T-helper 1 cell (primary cell): ENCODE results near the gene PPP2R2C.

ENCODE experiments used
- DNase-seq, 5 donors: peaks; one replicate each; pipeline ENCODE4 v3.0.0-alpha.2; 2012 to 2020

The PPP2R2C gene

GRCh38 chr4:6446538-6447451 lies 25.6 kb downstream of the PPP2R2C start:
- no peak for DNase-seq

DNA sequence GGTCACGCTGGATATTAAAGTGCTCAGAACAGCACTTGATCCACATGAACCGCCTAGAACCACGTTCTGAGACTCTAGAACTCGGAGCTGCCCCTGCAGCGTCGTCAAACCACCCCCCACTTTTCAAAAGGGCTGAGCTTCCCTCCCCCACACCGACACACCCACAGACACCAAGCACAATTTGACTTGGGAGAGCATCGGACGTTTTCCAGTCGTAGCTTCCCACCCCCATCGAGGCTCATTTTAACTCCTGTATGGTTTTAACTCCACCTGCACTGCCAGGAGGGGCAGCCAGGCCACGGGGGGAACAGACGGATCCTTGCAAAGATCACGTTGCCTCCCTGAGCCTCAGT lies 26.3 kb downstream of the PPP2R2C start:
- DNase-seq: no peak

DNA sequence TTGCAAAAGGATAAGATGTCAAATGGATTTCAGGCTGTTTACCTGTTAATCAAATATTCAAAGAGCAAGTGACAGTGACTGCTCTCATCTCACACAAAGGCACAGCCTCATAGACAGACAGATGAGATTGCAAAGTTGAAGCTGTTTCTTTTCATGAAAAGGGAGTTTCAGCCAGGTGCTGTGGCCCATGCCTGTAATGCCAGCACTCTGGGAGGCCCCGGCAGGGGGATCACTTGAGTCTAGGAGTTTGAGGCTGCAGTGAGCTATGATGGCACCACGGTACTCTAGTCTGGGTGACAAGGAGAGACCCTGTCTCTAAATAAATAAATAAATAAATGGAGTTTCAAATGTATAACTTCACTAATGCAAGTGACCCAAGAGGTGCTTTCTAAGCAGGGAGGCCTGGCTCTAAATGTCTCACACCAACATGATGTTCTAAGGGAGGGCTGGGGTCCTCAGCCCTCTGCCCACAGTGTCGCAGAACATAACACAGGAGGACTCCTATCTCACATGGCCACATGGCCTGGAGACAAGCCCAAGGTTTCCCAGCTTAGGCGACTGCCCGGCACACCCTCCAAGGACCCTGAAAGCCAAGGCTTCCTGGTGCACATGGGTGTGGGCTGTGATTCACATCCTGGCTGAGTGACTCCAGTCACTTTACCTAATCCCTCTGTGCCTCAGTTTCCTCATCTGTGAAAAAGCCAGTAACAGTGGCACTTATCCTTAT lies 26.8 kb downstream of the PPP2R2C start:
- no peak for DNase-seq

- no peak for DNase-seq
These were observed 27.8 kb downstream of the PPP2R2C start for GRCh38 chr4:6444582-6444981.

DNA sequence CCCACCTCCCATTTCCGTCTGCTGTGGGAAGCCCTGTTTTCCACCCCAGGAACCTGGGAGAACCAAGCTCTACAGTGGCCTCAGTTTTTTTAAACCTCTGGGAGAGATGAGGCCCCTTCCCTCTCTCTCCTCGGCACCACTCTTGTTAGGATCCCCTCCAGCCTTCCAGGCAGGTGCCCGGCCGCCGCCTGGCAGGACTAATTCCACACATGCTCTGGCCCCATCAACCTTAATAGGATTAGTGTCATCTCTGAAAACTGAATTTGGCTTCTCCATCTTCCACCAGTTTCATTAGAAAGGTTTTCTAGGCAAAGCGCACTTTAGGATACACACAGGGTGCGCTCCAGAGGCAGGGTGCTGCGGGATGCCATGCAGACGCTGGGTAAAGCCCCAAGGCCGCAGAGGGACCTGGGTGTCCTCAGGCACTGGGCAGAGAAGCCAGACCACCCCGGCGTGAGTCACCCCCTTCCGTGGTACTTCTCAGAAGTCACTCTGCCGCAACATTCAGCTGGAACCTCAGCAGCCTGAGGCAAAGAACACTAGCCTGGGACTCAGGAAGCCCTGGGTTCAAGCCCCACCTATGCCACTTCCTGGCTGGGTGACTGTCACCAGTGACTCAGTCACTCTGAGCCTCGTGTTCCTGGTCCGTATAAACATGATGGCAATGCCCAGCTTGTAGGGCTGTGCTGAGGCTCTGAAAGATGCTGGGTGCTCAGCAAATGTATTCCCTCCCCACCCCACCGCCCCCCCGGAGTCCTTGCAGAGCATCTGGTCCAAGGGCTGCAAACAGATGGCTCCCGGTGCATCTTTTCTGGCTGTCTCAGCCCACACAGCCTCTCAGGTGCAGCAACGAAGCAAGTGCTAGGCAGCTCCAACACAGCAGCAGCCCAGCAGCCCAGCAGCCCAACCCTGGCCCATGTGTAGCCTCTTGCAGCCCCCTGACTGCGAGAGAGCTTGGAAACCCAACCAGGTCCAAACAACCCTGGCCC lies 29.1 kb downstream of the PPP2R2C start:
- no peak for DNase-seq

DNA sequence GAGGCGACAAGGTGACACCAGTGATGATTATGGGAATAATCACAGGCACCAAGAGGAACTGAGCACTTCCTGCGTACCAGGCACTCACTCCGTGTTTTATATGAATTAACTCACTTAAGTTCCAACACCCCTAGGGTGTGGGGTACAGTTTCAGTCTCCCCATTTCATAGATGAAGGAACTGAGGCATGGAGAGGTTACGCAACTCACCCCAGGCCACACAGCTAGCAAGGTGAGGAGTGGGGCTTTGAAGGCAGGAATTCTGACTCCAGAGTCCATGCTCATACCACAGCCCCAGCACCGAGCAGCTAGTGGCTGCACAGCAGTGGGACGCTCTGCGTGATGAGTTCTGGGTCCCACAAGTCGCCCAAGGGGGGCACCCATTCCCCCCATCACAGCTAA lies 29.9 kb downstream of the PPP2R2C start:
- no peak for DNase-seq

DNA sequence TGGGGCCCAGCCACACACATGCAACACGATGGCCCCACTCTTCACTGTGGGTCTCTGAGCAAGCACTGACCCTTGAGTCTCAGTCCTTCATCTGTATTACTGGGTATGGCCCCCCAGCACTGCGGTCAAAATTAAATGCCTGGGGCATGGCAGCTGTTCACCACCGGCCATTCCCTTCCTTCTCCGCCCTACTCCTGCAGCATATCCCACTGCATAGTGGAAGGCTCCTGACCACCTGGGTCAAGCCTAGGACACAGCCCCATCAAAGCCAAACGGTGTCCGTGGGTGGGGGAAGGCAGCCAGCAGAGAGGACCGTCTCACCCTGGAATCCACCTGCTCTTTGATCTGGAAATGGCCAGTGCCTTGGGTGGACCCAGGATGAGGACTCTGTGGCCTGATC lies 30.7 kb downstream of the PPP2R2C start:
- DNase-seq: no peak

DNA sequence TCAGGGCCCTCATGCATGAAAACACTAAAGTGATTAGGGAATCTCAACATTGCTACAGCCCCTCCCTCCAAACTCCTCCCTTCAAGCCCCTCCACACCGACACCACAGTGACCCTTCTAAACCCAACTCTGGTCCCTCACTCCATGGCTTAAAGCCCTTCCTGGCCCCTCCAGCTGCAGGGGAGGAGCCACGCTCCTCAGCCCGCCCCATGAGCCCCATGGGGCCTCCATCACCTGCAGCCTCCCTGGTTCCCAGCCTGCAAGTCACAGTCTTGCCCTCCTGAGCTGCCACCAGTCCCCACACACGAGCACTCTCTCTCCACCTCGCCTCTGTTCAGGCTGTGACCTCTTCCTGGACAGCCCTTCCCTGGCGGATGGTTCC lies 31.2 kb downstream of the PPP2R2C start:
- no peak for DNase-seq

- DNase-seq: no peak
These were observed 31.8 kb downstream of the PPP2R2C start for GRCh38 chr4:6440506-6441201.

DNA sequence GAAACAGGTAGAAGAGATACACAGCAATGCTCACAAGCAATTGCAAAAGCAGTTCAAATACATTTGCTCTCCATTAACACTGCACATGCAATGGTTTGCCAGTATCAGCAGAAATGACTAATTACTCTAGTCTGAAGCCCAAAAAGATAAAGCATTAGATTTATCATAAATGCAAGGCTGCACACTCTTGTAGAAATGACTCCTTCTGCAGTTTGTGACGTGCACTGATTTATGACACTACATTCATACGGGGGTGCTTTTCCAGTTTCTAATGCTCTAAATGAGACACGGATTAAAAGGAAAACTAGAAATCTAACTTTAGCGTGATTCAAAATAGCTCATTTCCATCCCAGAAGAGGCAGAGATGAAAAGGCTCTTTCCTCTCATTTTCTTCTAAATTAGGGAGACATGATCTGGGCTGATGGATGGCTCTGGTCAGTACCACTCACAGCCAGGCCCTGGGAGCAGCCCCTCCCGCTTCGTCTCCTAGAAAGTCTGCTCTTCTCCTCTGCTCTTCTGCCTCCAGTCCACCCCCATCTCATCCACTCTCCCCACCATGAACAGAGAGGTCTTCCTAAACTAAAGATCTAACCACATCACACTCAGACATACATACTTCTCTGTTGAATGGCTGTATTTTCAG lies 33.2 kb downstream of the PPP2R2C start:
- DNase-seq: no peak

DNA sequence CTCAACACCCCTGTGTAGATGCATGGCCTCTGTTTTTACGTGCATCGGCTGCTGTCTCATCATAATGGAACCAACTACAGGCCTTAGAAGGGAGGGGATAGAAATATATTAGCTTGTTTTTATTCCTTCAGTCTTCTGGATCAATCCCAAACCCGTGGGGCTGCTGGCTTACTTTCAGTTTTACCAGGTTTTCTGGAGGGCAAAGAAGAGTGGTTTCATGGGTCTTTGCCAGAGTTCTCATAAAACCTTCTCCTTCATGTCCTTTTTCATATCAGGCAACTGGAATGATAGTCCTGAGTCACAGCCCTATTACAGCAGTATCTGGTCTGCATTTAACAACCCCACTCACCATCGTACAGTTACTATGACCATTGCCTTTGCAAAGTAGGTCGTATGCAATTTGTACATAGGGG lies 34.6 kb downstream of the PPP2R2C start:
- DNase-seq: no peak

DNA sequence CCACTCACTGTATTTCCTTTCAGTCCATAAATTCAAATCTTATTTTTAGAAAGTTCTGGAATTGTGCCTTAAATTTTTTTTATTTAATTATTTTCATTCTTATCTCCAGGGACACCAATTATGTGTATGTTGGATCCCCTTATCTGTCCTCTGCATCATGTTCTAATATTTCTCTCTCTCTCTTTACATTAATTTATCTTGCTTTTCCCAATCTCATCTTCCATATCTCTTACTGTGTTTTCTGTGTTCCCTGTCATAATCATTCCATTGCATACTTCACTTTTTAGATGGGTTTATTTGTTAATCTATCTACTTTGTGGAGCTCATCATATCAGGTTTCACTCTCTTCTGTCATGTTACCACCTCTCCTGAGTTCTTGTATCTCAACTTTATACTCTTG lies 37.4 kb downstream of the PPP2R2C start:
- no peak for DNase-seq

DNA sequence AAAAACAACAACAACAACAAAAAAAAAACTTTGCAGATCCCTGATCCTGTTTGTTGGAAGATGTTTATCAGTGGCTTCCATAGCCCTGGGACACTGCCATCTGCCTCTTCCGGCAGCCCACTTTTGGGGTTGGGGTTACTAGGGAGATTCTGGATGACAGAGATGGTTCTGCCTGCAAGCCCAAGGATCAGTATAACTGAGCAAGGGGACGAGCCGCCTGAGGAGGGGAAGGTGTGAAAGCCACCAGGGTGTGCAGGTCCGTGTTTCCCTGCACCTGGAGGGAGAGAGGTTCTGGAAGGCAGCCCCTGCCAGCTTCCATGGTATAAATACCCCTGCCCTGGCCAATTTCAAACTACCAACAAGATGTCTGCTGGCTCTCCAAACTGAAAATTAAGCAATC lies 41.5 kb downstream of the PPP2R2C start:
- no peak for DNase-seq

GRCh38 chr4:6427439-6428090 lies 44.8 kb downstream of the PPP2R2C start:
- DNase-seq: no peak

DNA sequence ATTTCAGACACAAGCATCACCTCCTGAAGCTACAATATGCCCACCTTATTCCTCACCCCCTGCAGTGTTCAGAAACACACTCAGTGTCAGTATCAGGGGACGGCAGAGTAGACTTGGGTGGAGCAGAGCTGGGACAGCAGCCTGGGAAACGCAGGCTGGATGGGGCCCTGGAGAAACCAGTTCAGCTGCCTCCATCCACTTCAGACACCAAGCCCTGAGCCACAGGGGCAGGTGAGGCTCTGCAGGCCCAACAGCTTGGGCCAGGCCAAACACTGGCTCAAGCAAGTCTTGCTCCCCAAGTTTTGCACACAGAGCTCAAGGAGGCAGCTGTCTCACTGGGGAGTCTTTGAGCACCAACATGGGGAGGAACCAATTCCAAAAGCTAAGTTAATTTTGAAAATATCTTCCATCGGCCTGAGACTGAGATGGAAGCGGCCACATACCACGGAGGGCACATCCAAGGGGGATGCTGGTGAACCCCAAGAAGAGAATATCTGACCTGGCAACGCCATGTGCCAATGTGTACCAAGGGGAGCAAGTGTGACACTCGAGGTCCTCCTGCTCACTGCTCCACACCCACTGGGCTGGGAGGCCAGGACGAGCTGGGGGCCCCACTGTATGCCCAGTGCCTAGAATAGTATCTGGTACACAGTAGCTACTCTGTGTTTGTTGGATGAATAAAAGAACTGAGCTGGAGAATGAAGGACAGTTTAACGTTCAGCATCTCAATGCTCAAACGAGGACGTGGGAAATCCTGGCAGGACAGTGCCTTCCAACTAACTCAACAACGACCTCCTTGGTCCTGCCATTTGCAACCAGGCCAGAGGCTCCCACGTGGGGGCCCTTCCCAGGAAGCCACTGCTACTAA lies 45.6 kb downstream of the PPP2R2C start:
- DNase-seq: no peak

GRCh38 chr4:6425911-6426310 lies 46.5 kb downstream of the PPP2R2C start:
- DNase-seq: no peak

DNA sequence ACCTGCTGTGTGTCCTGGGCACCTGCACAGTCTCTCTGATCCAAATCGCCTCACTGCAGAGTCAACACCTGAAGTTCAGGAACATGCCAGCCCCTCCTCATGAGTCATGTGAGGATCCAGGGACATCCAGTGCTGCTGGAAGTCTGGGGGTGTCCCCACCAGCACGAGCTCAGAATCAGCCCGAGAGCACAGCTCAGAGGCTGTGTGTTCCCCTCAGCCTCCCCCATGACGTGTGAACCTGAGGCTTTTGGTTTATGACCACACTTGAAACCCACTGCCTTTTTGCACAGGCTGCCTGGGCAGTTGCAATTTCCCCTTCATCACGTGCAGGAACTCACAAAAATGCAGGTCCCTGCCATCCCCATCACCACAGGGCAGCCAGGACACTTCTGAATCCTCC lies 47.1 kb downstream of the PPP2R2C start:
- DNase-seq: no peak

DNA sequence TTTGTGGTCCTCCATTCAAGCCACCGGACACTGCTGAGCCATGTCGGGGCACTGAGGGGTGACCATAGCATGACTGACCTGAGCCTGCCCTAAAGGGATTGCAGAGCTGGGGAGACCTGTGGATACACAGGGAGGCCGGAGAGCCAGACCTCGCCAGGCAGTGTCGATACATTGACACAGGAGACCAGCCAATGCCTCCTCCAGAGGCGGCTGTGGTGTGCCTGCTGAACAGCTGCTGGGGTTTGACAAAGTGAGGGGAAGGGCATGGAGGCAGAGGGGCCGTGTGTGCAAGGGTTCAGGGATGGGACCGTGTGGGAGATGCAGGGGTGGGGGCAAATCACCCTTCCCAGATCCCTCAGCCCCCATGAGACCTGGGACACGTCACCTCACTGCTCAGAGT lies 48.0 kb downstream of the PPP2R2C start:
- no peak for DNase-seq

DNA sequence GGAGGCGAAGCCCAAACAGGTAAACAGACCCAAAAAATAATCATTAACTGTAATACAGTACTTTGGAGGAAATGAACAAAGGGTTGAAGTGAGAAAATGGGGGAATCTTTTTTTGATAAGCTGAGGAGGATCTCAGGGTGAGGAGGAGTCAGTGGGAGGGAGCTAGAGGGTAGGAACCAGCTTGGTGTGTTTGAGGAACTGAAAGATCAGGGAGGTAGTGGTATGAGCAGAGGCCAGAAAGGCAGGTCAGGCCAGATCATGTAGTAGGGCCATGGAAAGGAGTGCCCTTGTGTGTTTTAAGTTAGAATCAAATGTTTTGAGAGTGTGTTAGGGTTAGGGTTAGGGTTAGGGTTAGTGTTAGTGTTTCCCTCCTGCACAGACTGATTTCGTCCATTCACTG lies 48.8 kb downstream of the PPP2R2C start:
- no peak for DNase-seq

- no peak for DNase-seq
These were observed 49.5 kb downstream of the PPP2R2C start for GRCh38 chr4:6422866-6423265.
